ENCODE results near the gene FAM110D.

The FAM110D gene

GRCh38 chr1:26189331-26189730 is 30.5 kb downstream of the FAM110D start:
- no peak for DNase-seq (ENCODE audit: low spot score)

DNA sequence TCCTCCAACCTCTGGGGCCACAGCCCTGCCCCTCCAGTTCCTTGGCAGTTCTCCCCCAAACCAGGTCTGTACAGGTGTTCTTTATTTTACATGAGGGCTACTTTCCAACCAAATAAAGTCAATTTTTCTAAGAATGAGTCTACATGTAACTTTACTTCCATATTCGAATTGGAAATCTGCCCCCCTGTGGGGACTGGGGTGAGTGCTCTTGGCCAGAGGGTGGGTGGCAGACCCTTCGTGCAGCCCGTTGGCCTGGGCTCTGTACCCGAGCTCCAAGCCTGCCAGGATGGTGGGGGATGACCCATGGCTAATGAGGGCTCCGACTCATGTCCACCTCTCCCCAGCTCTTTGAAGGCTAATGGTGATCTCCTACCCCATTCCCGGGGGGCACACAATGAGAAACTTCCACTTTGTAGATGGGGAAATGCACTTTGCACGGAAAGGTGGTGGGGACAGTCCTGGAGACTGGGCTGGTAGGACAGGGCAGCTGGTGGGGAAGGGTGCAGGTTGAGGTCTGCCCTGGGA is 30.9 kb downstream of the FAM110D start:
- no peak for DNase-seq (ENCODE audit: low spot score)

DNA sequence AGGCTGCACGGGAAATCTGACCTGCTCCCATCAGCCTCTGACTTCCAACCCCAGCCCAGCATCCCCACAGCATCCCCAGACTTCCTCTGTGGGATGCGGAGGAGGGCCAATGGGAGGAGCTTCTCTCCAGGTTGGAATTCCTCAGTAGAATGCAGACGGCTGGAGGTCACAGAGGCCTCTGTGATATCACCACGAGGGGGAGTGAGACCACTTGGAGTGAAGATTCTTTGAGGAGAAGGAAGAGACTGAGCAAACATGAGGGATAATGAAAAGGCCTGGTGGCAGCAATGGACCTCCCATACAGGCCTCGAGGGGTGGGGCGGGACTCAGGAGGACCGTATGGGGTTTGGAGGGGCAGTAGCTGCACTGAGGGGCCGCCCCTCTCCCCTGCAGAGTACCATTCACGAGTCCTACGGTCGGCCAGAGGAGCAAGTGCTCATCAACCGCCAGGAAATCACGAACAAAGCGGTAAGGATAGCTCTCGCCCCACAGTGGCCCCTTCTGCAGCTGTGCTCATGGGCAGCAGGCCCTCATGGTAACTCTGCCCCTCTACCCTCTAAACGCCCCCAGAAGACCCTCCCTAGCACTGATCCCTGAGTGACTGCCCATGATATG is 31.6 kb downstream of the FAM110D start, which contains the start of gene CATSPER4:
TSS of gene CATSPER4 (plus strand) at position 230 of the 615 bp plus-strand sequence. CDS start at position 256, 26 bp downstream.
- DNase-seq (ENCODE audit: low spot score): peak; percentile 12

DNA sequence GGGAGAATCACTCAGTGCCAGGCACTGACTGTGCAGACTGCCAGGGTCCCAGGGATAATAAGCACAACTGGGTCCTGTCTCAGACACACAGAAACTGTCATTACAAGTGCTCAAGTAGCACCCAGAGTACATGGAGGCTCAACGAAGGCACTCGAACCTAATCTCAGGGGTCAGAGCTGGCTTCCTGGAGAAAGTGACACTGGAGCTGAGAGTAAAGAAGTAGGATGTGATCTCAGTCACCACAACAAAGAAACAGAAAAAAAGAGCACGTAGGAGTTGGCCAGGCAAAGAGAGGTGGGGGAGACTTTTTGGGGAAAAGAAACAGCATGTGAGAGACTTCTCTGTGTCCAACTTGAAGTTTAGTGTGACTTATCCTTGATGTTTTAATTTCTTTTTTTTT is 32.9 kb downstream of the FAM110D start:
- no peak for DNase-seq (ENCODE audit: low spot score)

DNA sequence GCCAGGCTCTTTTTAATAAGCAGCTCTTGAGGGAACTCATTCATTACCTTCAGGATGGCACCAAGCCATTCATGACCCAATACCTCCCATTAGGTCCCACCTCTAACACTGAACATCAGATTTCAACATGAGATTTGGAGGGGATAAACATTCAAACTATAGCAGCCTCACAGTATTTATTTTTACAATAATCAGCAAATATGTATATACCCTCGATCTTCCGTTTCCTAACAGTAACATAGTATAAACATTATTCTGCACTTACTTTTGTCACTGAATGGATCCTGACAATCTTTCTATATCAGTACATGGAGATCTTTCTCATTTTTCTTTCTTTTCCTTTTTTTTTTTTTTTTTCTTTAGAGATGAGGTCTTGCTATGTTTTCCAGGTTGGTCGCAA is 36.9 kb downstream of the FAM110D start:
- no peak for DNase-seq (ENCODE audit: low spot score)

GRCh38 chr1:26197301-26197700 is 38.4 kb downstream of the FAM110D start:
- DNase-seq (ENCODE audit: low spot score): no peak

- no peak for DNase-seq (ENCODE audit: low spot score)
These were observed 38.9 kb downstream of the FAM110D start for GRCh38 chr1:26197813-26198212.

DNA sequence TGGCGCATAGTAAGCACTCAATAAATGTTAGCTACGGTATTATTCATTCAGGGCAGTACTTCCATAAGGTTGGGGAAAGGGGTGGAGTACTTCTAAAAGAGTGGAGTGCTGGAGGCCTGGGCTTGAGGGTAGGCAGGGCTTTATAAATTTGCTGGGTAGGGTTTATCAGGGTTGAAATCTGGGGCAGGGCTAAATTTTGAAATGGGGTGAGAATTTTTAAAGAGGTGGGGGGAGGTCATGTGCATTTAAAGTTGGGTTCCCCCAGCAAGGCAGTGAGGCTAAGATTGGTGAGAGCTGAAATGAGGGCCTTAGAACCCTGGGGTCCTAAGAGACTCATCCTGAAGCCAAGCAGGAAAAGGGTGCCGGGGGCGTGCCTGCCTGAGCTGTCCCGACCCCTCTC is 41.5 kb downstream of the FAM110D start:
- no peak for DNase-seq (ENCODE audit: low spot score)

- DNase-seq (ENCODE audit: low spot score): no peak
These were observed 44.9 kb downstream of the FAM110D start for GRCh38 chr1:26203642-26204318.

DNA sequence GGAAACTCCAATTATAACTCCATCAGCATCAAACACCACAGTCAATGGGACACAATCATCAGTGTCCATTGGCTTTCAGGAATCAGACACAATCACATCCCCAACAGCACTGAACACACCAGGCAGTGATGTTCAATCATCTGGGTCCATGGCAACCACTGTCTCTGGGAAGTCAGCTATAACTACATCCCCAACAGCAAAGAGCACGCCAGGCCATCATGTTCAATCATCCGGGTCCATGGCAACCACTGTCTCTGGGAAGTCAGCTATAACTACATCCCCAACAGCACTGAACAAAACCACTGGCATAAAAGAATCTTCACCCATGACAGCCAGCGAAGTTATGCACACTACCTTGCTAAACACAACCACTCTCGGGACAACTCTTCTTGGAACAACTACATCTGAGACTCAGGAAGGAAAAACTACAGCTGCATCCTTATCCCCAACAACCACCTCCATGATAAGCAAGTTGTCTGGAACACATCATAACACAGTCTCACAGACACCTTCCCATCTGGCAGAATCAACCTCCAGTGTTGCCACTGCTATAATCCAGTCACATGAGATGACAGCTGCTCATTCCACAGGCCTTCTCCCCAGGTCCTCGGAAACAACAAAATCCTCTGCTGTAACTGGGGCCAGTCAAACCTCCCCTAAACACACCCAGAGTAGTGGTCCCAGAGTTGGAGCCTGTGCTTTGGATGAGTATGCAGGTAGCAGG is 51.4 kb downstream of the FAM110D start:
- no peak for DNase-seq (ENCODE audit: low spot score)

GRCh38 chr1:26212726-26213125 is 53.8 kb downstream of the FAM110D start:
- no peak for DNase-seq (ENCODE audit: low spot score)

DNA sequence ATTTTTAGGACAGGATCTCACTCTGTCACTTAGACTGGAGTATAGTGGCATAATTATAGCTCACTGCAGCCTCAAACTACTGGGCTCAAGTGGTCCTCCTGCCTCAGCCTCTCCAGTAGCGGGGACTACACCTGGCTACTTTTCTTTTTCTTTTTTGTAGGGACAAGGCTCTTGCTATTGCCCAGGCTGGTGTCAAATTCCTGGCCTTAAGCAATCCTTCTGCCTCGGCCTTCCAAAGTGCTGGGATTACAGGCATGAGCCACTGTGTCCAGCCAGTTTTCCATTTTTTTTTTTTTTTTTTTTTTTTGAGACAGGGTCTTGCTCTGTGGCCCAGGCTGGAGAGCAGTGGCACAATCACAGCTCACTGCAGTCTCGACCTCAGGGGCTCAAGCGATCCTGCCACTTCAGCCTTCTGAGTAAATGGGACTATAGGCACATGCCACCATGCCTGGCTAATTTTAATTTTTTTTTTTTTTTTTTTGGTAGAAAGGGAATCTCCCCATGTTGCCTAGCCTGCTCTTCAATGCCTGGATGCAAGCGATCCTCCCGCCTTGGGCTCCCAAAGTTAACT is 54.5 kb downstream of the FAM110D start:
- DNase-seq (ENCODE audit: low spot score): no peak
